Left lung (tissue), 10 donors: ENCODE results near the gene ARHGAP15. TPM values are rescaled to one million over a fixed set of nuclear protein-coding genes. Genes with fewer than 3 reads are reported as not detected.

ENCODE experiments used
- ATAC-seq: fragments of 200-7000 bp; cut with Tn5 transposase; one replicate; pipeline ENCODE4 v1.9.1; 2020; ENCODE audit warnings: moderate library complexity
- DNase-seq, 4 donors: peaks; one replicate each; pipeline ENCODE4 v3.0.0-alpha.2; 2013 to 2020
- H3K27ac ChIP-seq, 2 donors: fragments of 200-600 bp; sonication (generic) in 1 of 2; one replicate each; pipeline versions ENCODE4 v1.5.0 to v1.8.0; 2020 to 2021
- H3K27me3 ChIP-seq, 2 donors: fragments of 200-600 bp; sonication (generic) in 1 of 2; one replicate each; pipeline versions ENCODE4 v1.5.0 to v1.8.0; 2020 to 2021
- H3K36me3 ChIP-seq, 2 donors: fragments of 200-600 bp; sonication (generic) in 1 of 2; one replicate each; pipeline versions ENCODE4 v1.5.0 to v1.8.0; 2020 to 2021
- H3K4me1 ChIP-seq, 2 donors: fragments of 200-600 bp; one replicate each; pipeline ENCODE4 v1.8.0; 2021
- H3K4me3 ChIP-seq, 2 donors: fragments of 200-600 bp; sonication (generic) in 1 of 2; one replicate each; pipeline versions ENCODE4 v1.5.0 to v1.8.0; 2020 to 2021; ENCODE audit warnings: mild to moderate bottlenecking in 1 of 2
- H3K9me3 ChIP-seq, 2 donors: fragments of 200-600 bp; sonication (generic) in 1 of 2; one replicate each; pipeline versions ENCODE4 v1.5.0 to v1.8.0; 2020 to 2021
- CTCF ChIP-seq, 2 donors: fragments of 200-600 bp; sonication (generic) in 1 of 2; IDR thresholded peaks; one replicate each; pipeline versions ENCODE4 v1.5.0 to v1.8.0; 2021; ENCODE audit warnings: antibody characterized with exemption in 2 of 2
- intact Hi-C, 2 donors: fragments of 100-400 bp; cut with DNase I; formaldehyde crosslinking; loops; one replicate each; pipeline versions ENCODE4 v1.11.2 to v1.14.2; 2022
- polyA plus RNA-seq, 6 donors: library from polyadenylated mRNA; unstranded; fragments of 120-200 nt; gene quantifications; one replicate each; pipeline ENCODE4 v1.2.1, GENCODE V29; 2013; ENCODE audit not compliant: insufficient read length in 6 of 6
- total RNA-seq, 2 donors: library from RNA; stranded (reverse); fragmentation: NEBNext Ultra II Directional; extraction: Animal tissue kit (Norgen Biotek cat#: 25700); gene quantifications; one replicate each; pipeline ENCODE4 v1.2.1, GENCODE V29; 2021
- donor health status: DM: no; HTN: yes; CAD: no.
- donor health status: DM: no; HTN: no; CAD: no.

Gene ARHGAP15
- total and polyA plus RNA-seq, 8 donors = 16.8 to 48.3 (median 30.2) TPM

GRCh38 chr2:143560724-143561123, 431.5 kb downstream of the ARHGAP15 start:
- intact Hi-C loops = no loop called here
- ATAC-seq = no peak
- Histone ChIP-seq H3K36me3 (no peaks in the 10 kb centered on the region), H3K4me1 (peaks cover 5 to 12% of the 10 kb centered on the region in 2 donors), H3K27ac (no peak overlapping the region), H3K9me3 (no peaks in the 10 kb centered on the region), H3K4me3 (no peak overlapping the region), H3K27me3 (no peaks in the 10 kb centered on the region)
- DNase-seq = no peak
- TF ChIP-seq CTCF (IDR thresholded peaks at IDR 0.05) = no peak

GRCh38 chr2:143564419-143564818, 435.2 kb downstream of the ARHGAP15 start:
- H3K4me3 ChIP-seq = no peak overlapping the region
- H3K27me3 ChIP-seq = no peaks in the 10 kb centered on the region
- no peak overlapping the region for H3K27ac ChIP-seq
- intact Hi-C loops = no loop called here
- ATAC-seq (no peak), DNase-seq (no peak)
- H3K9me3 ChIP-seq = no peaks in the 10 kb centered on the region
- no peaks in the 10 kb centered on the region for H3K4me1 ChIP-seq
- H3K36me3 ChIP-seq = no peaks in the 10 kb centered on the region
- TF ChIP-seq CTCF (IDR thresholded peaks at IDR 0.05) = no peak

GRCh38 chr2:143571747-143572146, 442.5 kb downstream of the ARHGAP15 start:
- Histone ChIP-seq H3K9me3 (no peaks in the 10 kb centered on the region), H3K36me3 (no peaks in the 10 kb centered on the region), H3K27ac (no peak overlapping the region), H3K4me1 (no peaks in the 10 kb centered on the region), H3K4me3 (no peak overlapping the region), H3K27me3 (no peaks in the 10 kb centered on the region)
- TF ChIP-seq CTCF (IDR thresholded peaks at IDR 0.05) = no peak
- intact Hi-C loops = no loop called here
- ATAC-seq (no peak), DNase-seq (no peak)

- H3K27ac ChIP-seq = no peak overlapping the region
- intact Hi-C loops = no loop called here
- H3K9me3 ChIP-seq = no peaks in the 10 kb centered on the region
- H3K4me3 ChIP-seq = no peak overlapping the region
- ATAC-seq (peak; percentile 31), DNase-seq (no peak)
- H3K36me3 ChIP-seq = no peaks in the 10 kb centered on the region
- H3K27me3 ChIP-seq = no peaks in the 10 kb centered on the region
- no peaks in the 10 kb centered on the region for H3K4me1 ChIP-seq
- TF ChIP-seq CTCF (IDR thresholded peaks at IDR 0.05) = no peak
Measured at GRCh38 chr2:143572421-143572820, 443.2 kb downstream of the ARHGAP15 start.

GRCh38 chr2:143574069-143574468, 444.9 kb downstream of the ARHGAP15 start:
- DNase-seq = no peak
- intact Hi-C loops = no loop called here
- Histone ChIP-seq H3K27me3 (no peaks in the 10 kb centered on the region), H3K27ac (no peak overlapping the region), H3K4me3 (no peak overlapping the region), H3K9me3 (no peaks in the 10 kb centered on the region), H3K4me1 (no peaks in the 10 kb centered on the region), H3K36me3 (no peaks in the 10 kb centered on the region)
- no peak for TF ChIP-seq CTCF (IDR thresholded peaks at IDR 0.05)
- ATAC-seq = no peak
